HuH-7.5 (cell line): ENCODE measurements around the gene MAN1B1.

Experiments used
- DNase-seq: peaks from one replicate; pipeline ENCODE4 v3.0.0; 2011; ENCODE audit warnings: low spot score

The MAN1B1 gene

GRCh38 chr9:137147091-137147792, 60.5 kb downstream of the MAN1B1 start:
- no peak for DNase-seq

- no peak for DNase-seq
These were observed 61.0 kb downstream of the MAN1B1 start for GRCh38 chr9:137147793-137148160.

GRCh38 chr9:137148242-137148641, 61.5 kb downstream of the MAN1B1 start:
- DNase-seq: no peak

GRCh38 chr9:137148661-137149060, 61.9 kb downstream of the MAN1B1 start:
- no peak for DNase-seq

- no peak for DNase-seq
These were observed 62.6 kb downstream of the MAN1B1 start for GRCh38 chr9:137149363-137149762.

GRCh38 chr9:137149942-137150616, 63.3 kb downstream of the MAN1B1 start:
- peak; percentile 90 for DNase-seq

GRCh38 chr9:137150617-137151457, 64.1 kb downstream of the MAN1B1 start:
- DNase-seq: peak; percentile 85

- DNase-seq: no peak
These were observed 66.1 kb downstream of the MAN1B1 start for GRCh38 chr9:137152844-137153405.

GRCh38 chr9:137156567-137157375, 70.0 kb downstream of the MAN1B1 start:
- no peak for DNase-seq

GRCh38 chr9:137157618-137158415, 71.0 kb downstream of the MAN1B1 start:
- DNase-seq: no peak

GRCh38 chr9:137158625-137159024, 71.8 kb downstream of the MAN1B1 start:
- no peak for DNase-seq
